HG03045 (cell line): ENCODE measurements around the gene OPA3.

Experiments
- ATAC-seq: cut with Tn5 transposase; IDR thresholded peaks from one replicate; pipeline ENCODE4 v1.9.1; 2021; ENCODE audit warnings: mild to moderate bottlenecking, moderate library complexity; ENCODE audit not compliant: unreplicated experiment

OPA3 gene

DNA sequence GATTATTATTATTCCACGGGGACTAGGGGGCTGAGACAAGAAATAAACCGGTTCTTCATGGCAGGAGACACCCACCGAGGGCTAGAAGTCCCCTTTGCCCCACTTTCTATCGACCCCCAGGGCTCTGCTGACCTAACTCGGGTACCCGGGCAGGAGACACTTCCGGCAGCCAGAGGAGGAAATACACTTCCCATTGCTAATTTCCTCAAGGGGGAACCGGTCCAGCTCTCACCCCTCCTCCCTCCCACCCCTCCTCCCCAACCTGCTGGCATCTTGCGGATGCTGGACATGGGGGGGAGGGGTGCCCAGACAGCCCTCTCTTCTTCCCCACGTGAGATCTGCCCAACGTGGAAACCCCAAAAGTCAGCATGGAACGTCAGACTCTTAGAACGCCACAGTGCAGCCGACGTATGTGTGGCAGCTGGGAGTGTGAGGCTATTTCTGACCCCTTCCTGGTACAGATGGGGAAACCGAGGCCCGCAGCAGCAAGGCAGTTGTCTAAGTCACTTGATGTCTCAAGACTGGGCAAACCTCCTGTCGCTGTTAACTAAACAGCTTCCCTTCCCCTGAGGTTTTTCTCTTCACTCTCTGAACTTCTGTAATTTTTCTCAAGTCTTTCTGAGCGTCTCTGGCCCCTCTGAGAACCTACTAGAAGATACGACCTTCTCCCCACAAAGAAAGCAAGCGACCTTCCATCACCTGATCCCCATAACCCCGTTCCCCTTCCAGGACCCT is 13.8 kb upstream of the OPA3 start:
- ATAC-seq = no peak

DNA sequence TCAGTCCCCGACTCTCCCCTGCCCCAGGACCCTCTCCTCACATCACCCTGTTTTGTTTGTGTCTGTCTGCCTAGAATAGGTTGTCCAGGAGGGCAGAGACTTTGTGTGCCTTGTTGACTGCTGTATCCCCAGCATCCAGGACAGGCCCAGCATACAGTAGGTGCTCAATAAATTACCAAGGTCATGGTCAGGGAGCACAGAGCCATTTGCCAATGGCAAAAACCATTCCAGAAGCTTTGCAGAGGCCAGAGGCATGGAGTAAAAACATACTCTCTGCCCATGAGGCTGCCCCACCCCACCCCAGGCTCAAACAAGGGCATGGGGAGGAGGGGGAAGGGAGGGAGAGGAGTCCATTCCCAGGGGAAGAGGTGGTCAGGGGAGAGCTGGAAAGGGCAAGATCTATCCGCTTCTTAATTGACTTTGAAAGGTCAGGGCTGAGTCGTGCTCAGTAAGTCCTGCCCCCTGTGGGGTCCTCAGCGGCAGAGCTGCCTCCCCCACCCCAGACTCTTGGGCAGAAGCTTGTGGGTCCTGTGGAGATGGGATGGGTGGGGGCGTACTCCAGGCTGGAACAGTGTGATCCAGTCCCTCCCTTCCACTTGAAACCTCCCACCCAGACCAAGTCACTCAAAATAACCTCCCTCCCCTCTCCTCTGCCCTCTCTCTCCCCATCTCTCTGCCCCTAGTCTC is 13.0 kb upstream of the OPA3 start:
- no peak for ATAC-seq

DNA sequence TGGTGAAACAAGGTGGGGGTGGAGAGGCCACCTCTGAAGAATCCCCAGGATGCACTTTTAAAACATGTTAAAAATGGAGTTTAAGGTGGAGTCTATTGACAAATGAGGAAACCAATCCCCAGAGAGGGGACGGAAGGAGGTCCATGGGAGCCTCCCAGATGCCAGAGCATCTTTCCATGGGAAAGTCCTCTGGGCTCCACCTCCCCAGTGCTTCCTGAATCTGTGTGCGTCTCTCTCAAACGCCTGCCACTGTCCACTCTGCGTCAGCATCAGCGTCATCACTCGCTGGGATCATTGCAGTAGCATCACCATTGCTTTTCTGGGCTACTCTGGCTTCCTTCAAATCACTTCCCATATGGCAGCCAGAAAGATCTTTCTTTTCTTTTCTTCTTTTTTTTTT is 11.2 kb upstream of the OPA3 start:
- no peak for ATAC-seq

DNA sequence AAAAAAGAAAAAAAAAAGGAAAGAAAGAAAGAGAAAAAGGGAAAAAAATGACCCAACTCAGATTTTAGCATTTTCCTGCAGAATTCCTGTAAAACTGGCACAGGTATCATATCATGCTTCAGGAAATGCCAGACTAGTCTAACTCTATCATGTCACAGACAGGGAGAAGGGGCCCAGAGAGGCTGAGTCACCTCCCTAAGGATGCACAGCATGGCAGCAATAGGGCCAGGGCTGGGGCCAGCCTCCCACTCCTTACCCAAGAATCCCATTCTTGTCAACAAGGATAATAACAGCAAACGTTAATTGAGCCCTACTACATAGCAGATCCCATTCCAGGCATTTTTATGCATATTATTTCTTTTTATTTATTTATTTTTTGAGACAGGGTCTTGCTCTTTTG is 8.9 kb upstream of the OPA3 start:
- no peak for ATAC-seq

DNA sequence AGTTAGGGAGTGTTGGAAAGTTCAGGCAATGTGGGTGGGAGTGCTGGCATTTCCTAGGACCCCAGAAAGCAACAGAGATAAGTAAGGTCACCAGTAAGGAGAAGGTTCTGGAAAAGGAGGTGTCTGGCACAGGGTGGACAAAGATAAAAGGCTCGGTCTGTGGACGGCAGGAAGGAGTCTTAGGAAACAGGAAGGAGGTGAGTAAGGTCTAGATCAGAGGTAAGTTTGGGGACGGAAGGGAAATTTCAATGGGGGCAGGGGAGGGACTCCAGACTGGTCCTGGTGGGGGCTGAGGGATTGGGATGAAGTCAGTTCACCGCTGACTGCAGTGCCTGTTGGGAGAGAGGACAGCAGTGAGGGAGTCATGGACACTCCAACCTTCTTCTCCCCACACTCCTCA is 7.8 kb upstream of the OPA3 start:
- no peak for ATAC-seq

DNA sequence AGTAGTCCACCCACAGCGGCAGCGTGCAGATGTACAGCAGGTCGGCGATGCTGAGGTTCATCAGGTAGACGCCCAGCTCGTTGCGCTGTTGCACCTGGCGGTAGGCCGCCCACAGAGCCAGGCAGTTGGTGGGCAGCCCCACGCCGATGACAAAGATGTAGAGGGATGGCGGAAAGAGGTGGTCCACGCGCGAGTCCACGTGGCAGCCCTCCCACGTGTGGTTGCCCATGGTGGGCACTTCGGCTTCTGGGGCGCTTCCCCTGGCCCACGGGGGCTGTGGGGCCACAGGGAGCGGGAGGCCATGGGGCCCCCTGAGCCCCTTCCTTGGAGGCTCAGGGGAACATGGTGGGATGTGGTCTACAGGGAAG is 7.0 kb upstream of the OPA3 start:
- no peak for ATAC-seq

DNA sequence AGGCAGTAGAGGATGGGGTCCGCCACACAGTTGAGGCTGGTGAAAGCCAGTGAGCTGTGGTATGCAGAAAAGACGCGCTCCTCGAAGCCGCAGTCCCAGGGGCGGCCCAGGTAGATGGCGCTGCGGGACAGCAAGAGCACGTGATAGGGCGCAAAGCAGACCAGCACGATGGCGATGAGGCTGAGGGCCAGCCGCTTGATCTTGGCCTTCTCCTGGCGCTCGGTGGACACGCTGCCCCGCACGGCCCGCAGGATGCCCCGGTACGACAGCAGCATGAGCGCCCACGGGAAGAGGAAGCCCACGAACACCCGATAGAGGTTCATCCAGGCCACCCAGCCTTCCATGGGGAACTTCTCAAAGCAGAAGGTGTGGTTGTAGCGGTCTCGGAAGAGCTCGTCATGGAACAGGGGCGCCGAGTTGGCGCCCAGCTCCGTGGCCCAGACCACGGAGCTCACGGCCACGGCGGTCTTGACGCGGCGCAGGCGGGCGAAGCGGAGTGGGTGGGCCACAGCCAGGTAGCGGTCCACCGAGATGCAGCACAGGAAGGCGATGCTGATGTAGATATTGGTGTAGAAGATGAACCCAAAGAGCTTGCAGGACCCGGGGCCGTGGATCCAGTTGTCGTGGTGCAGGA is 6.5 kb upstream of the OPA3 start:
- ATAC-seq = no peak

DNA sequence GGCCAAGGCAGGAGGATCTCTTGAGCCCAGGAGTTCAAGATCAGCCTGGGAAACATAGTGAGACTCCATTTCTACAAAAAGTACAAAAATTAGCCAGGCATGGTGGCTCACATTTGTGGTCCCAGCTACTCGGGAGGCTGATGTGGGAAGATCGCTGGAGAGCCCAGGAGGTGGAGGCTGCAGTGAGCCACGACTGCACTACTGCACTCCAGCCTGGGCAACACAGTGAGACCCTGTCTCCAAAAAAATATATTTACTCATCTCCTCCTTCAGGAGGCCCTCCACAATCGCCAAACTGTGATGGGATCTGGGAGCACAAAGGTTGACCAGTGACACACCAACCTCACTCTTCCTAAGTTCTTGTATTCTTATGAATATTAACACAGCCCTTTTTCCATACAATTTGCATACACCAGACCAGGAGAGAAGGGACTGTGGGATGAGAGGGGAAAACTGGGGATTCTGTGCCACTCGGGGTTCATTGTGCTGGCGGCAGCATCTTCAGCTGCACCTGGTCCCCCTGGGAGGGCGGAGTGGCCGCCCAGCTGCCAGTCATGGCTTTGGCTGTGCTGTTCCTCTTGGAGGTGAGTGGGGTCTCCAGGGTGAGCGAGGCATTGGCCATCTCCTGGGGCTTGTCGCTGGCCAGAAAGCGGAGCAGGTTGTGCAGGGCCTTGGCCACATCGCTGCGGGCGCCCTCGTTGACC is 5.8 kb upstream of the OPA3 start:
- ATAC-seq = no peak

DNA sequence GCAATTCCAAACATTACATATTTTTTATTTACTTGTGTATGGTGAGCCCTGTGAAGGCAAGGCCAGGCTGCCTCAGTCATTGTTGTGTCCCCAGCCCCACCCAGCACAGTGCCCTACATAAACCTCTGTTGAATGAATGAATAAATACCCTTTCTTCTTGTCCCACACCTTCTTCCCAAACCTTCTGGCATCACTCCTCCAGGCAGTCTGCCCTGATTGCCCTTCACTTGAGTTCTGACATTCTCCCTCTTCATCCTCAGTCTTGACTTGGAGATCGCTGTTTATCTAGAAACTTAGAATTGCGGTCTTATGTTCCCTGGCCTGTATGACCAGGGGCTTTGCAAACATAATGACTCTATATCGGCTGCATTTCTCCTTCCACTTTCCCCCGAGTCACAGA is 5.2 kb upstream of the OPA3 start:
- no peak for ATAC-seq

DNA sequence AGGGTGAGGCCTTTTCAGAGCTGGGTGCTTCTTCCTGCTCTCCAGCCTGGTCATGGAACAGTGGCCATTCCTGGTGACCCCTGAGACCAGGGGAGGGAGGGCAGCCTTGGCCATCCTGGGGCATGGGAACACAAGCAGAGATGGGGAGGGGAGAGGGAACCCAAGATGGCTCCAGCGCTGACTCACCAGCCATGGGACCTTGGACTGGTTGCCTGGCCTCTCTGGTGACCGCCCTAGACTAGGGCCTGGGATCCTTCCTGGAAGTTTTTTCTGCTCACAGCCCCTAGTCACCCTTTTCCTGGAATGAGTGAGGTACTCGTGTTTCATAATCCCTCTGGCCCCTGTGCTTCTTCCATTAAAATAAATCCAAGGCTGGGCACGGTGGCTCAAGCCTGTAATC is 3.3 kb upstream of the OPA3 start:
- no peak for ATAC-seq

DNA sequence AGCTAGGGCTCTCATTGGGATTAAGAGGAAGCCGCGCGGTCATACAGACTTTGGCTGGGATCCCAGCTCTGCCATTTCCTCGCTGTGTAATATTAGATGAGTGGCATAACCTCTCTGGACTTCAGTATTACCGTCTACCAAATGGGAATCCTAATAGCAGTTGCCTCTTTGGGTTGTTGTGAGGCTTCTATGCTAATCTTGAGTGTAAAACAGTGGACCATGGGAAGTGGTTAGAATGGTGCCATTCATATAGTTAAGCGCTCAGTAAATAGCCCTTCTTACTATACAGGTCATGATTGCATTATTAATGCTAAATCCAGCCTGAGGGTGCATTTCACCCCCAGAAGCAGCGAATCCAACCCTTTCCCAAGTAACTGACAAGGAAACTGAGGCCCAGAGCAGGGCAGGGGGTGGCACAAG is 566 bp upstream of the OPA3 start:
- ATAC-seq = no peak

DNA sequence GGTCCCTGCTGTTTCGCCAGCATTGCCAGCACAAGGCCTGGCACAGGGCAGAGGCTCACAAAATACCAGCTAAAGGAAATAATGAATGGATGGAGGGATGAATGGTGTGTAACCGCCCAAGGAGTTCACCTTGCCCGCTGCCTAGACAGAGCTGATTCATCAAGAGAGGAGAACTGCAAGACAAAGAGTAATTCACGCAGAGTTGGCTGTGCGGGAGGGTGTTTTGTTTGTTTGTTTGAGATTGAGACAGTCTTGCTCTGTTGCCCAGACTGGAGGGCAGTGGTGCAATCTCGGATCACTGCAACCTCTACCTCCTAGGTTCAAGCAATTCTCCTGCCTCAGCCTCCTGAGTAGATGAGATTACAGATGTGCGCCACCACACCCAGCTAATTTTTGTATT is 3.0 kb downstream of the OPA3 start:
- no peak for ATAC-seq

DNA sequence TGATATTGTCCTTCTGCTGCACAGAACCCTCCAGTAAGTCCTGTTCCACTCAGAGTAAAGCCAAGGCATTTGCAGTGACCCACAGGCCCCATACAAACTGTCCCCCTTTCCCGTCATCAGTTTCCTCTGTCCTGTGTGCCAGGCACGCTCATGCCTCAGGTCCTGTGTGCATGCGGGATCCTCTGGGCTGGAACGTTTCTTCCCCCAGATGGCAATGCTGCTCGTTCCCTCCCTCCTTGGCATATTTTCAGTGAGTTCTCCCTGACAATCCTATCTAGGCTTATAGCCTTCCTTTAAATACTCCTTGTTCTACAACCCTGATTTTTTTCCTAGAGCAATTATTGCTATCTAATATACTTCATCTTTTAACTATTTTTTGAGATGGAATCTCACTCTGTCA is 5.7 kb downstream of the OPA3 start:
- ATAC-seq = no peak

DNA sequence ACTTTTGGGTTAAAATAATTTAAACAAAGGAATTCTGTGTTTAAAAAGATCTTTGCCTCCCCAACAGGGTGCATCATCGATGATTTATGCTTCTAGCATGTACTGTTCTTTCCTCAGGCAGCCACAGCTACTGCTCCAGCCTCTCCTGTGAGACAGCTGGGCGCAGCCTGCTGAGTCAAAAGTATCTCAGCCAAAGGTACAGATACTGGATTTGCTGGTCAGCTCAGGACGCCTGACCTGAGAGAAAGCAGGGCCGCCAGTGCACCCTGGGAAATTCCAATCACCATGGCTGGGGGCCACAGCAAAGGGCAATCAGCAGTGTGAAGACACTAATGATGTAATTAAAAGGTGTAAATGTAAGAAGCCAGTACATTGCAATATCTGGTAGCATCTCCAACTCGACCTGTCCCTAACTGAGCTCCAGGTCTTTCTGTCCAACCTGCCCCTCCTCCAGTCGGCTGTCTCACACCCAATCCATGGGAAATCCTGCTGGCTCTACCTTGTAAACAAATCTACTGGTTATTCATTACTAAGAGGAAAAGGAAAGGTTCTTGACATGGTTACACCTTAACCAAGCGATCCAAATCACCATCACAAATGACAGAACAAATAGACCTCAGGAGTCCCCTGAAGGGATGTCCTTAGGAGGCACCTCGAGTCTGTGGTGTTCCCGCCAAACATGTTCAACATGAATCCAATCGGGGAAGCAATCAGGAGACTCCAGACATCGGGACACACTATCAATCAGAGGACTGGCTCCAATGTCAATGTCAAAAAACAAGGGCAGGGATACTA is 7.3 kb downstream of the OPA3 start:
- no peak for ATAC-seq

DNA sequence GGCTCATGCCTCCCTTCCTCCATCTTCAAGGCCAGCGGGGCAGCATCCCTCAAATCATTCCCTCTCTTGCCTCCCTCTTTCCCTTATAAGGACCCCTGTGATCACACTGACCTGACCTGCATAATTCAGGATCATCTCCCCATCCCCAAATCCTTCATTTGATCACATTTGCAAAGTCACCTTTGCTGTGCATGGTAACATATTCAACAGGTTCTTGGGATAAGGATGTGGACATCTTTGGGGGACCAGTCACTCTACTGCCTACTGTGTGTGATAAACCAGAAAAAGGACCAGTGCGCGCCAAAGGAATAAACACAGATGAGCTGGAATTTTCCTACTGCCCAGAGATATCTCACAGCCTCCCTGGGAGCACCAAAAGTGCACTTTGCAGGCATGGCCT is 7.9 kb downstream of the OPA3 start:
- ATAC-seq = no peak

DNA sequence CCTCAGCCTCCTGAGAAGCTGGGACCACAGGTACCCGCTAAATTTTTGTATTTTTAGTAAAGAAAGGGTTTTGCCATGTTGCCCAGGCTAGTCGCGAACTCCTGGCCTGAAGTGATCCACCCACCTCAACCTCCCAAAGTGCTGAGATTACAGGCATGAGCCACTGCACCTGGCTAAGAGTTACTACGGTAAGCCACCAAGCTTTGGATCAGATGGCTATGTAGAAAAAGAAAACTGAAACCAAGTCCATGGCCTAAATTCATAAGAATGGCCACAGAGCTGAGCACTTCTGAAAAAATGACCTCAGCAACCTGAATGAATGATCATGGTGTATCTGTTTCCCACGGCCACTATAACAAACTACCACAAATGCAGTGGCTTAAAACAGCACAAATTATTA is 9.4 kb downstream of the OPA3 start:
- ATAC-seq = no peak

DNA sequence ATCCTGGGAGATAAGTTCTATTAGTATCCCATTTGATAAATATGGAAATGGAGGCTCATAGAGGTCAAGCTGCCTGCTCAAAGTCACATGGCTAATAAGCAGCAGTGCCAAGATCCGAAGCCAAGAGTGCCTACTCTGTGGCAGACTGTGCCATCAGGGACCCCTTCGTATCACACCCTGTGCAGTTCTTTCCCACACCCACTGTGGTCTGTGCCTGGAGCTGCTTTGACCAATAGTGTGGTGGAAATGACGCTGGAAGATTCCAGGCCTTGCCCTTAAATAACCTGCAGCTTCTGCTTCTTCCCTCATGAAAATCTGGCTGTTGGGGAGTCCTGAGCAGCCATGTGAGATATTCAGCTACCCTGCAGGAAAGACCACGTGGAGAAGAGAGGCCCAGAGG is 10.1 kb downstream of the OPA3 start:
- ATAC-seq = no peak

DNA sequence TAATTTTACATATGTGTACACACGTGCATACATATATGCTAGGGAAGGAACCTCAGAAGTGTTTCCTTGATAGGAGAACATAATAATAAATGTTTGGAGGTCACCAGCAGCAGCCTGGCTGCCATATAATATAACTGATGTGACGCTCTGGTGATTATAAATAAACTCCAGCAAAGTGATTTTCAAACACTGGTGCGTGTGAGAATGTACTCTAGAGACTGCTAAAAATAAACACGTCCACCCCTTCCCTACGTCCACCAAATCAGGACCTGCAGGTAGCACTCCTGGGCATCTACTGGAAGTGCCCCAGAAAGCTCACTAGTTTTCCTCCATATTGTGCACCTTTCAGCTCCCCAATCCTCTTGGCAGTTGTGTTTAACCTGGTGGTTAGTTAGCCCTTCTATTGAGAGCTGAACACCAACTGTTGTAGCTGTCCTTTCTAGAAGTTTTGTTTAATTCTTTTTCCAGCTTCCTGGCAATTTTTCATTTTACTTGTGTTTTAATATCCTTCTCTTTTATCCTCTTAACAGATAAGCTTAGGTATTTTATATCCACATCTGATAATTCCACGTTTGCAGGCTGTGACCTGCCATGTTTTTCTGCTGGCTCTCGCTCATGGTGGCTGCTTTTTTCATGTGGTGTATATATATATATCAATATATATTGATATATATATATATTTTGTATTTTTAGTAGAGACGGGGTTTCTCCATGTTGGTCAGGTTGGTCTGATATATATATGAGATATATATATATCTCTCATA is 13.0 kb downstream of the OPA3 start:
- ATAC-seq = no peak

DNA sequence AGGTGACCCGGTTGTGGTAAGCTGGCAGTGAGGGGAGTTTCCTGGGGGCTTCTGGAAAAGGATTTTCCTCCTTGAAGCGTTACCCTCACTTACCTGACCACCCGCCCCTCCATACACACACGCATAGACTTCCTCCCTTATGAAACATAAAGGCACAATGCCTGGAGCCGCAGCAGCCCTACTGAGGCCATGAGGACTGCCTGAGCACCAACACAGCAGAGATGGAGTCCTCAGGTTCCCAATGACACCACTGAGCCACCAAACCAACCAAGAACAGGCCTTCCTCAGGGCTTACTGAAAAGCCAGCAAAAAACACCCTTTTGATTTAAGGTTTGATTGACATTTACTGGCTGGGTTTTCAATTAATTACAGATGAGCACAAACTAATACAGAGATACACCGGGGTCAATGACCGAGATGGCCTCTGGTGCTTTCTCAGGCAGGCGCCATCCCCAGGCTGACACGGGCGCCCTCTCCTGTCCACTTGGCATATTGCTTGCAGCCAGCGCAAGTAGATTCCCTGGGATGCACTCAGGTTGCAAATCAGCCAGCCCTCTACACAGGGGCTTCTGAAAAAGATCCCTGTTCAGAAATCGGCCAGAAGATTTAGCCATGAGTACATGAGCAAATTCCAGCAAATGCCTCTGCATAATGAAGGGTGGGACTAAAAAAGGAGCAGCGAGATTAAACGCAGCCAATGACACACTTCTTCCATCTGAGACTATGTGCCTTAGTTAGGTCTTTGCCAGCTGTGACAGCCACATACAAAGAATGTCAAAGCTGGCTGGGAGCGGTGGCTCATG is 14.8 kb downstream of the OPA3 start:
- ATAC-seq = no peak
